ENCODE data around the gene SURF6. TPM values are rescaled to one million over a fixed set of nuclear protein-coding genes. Genes with fewer than 3 reads are reported as not detected.
A peak's percentile ranks its signal among the peaks of the same experiment; 100 is the strongest.

SURF6 gene
- total RNA-seq (10 to 100 TPM; 13.9 to 20.1 (median 16.2) TPM), polyA plus RNA-seq (10 to 100 TPM; 22.8 to 43.1 (median 24.3) TPM)

GRCh38 chr9:133335924-133336811, at the start of gene SURF6:
SURF6 (minus strand) TSS chr9:133336188; CDS start chr9:133336132, 56 bp downstream.
- peak within 1 kb of the TSS; percentile 75 to 83 (median 80) for H3K27ac ChIP-seq
- peaks cover 0 to 28% (median 25%) of the 10 kb centered on the region in 4 donors for H3K4me1 ChIP-seq
- H3K36me3 ChIP-seq, result peaks cover 32 to 68% (median 42%) of the 10 kb centered on the region in 4 donors
- TF ChIP-seq POLR2AphosphoS5 (IDR thresholded peaks at IDR 0.05) (peak; percentile 58 to 87 (median 83)), POLR2A (IDR thresholded peaks at IDR 0.05) (no peak), CTCF (IDR thresholded peaks at IDR 0.05) (no peak), EP300 (IDR thresholded peaks at IDR 0.05) (no peak)
- DNase-seq, result peak; percentile 93
- peak within 1 kb of the TSS; percentile 84 to 94 (median 88) for H3K4me3 ChIP-seq
- H3K27me3 ChIP-seq, result no peaks in the 10 kb centered on the region
- H3K9me3 ChIP-seq, result no peaks in the 10 kb centered on the region
- intact Hi-C loops (cut with DNase I), result loop anchor here (1.0 to 10.0 kb wide), 2 partner anchors 40 to 311 kb away; partner anchors contain the start of genes STKLD1 and SURF4
- 7 to 9% methylated on average over 70 of the region's 70 CpGs for WGBS, 2 donors

GRCh38 chr9:133385452-133385851, 49.5 kb upstream of the SURF6 start:
- no peak for TF ChIP-seq EP300 (IDR thresholded peaks at IDR 0.05)
- TF ChIP-seq POLR2A (IDR thresholded peaks at IDR 0.05), result no peak
- no peak for TF ChIP-seq POLR2AphosphoS5 (IDR thresholded peaks at IDR 0.05)
- no peak for TF ChIP-seq CTCF (IDR thresholded peaks at IDR 0.05)
- Histone ChIP-seq H3K4me1 (no peaks in the 10 kb centered on the region), H3K27ac (no peak overlapping the region), H3K36me3 (no peaks in the 10 kb centered on the region), H3K9me3 (no peaks in the 10 kb centered on the region), H3K4me3 (no peak overlapping the region), H3K27me3 (peaks cover 0 to 11% (median 2%) of the 10 kb centered on the region in 3 donors)
- intact Hi-C loops (cut with DNase I), result no loop called here
- no peak for DNase-seq
- 88 to 90% methylated on average over 14 of the region's 14 CpGs for WGBS, 2 donors

- Histone ChIP-seq H3K4me3 (no peak overlapping the region), H3K36me3 (no peaks in the 10 kb centered on the region), H3K9me3 (no peaks in the 10 kb centered on the region), H3K27ac (no peak overlapping the region), H3K4me1 (no peaks in the 10 kb centered on the region), H3K27me3 (peaks cover 0 to 8% (median 0%) of the 10 kb centered on the region in 3 donors)
- DNase-seq, result no peak
- TF ChIP-seq POLR2A (IDR thresholded peaks at IDR 0.05), result no peak
- TF ChIP-seq CTCF (IDR thresholded peaks at IDR 0.05), result no peak
- TF ChIP-seq EP300 (IDR thresholded peaks at IDR 0.05), result no peak
- TF ChIP-seq POLR2AphosphoS5 (IDR thresholded peaks at IDR 0.05), result no peak
- intact Hi-C loops (cut with DNase I), result no loop called here
- 86 to 88% methylated on average over 17 of the region's 17 CpGs for WGBS, 2 donors
Observed at GRCh38 chr9:133384736-133385321, 48.8 kb upstream of the SURF6 start.

- WGBS, 2 donors, result 94 to 96% methylated on average over 3 of the region's 3 CpGs
- Histone ChIP-seq H3K36me3 (no peaks in the 10 kb centered on the region), H3K27ac (no peak overlapping the region), H3K27me3 (no peaks in the 10 kb centered on the region), H3K4me3 (no peak overlapping the region), H3K9me3 (no peaks in the 10 kb centered on the region), H3K4me1 (no peaks in the 10 kb centered on the region)
- intact Hi-C loops (cut with DNase I), result no loop called here
- TF ChIP-seq EP300 (IDR thresholded peaks at IDR 0.05) (no peak), POLR2A (IDR thresholded peaks at IDR 0.05) (no peak), CTCF (IDR thresholded peaks at IDR 0.05) (no peak), POLR2AphosphoS5 (IDR thresholded peaks at IDR 0.05) (no peak)
- DNase-seq, result no peak
Observed at GRCh38 chr9:133383438-133383837, 47.5 kb upstream of the SURF6 start.

Measured in sigmoid colon (tissue), 7 donors.